GM21423 (cell line): Measurements from ENCODE around the gene RNASEH2A.

Source experiments
- ATAC-seq: cut with Tn5 transposase; IDR thresholded peaks from one replicate; pipeline ENCODE4 v1.9.1; 2021; ENCODE audit warnings: mild to moderate bottlenecking, moderate library complexity; ENCODE audit not compliant: unreplicated experiment

RNASEH2A gene

GRCh38 chr19:12847159-12848139 is 41.1 kb downstream of the RNASEH2A start:
- peak; percentile 68 for ATAC-seq

GRCh38 chr19:12856653-12857052 is 50.3 kb downstream of the RNASEH2A start:
- ATAC-seq = no peak

GRCh38 chr19:12858041-12858928 is 51.9 kb downstream of the RNASEH2A start:
- ATAC-seq = no peak

- ATAC-seq = no peak
Measured at GRCh38 chr19:12859546-12859945, 53.2 kb downstream of the RNASEH2A start.
